Hepatocyte (in vitro differentiated cells): ENCODE results near the gene CEP55. TPM values are rescaled to one million over a fixed set of nuclear protein-coding genes. Genes with fewer than 3 reads are reported as not detected.
"Not testable (repeated sequence)": the region's sequence is repeated elsewhere in the genome, so short reads cannot be mapped to it uniquely, and the experiment has no call there.

Source experiments
- DNase-seq: peaks from one replicate; pipeline ENCODE4 v3.0.0-alpha.2; 2016; ENCODE audit warnings: low spot score
- H2AFZ ChIP-seq: fragments of 200-600 bp; sonication (generic); 2 replicates; pipeline ENCODE4 v1.6.0; 2016; ENCODE audit warnings: antibody characterized with exemption, mild to moderate bottlenecking
- H3K27ac ChIP-seq: fragments of 200-600 bp; sonication (generic); 2 replicates; pipeline ENCODE4 v1.5.1; 2016; ENCODE audit warnings: mild to moderate bottlenecking
- H3K27me3 ChIP-seq: fragments of 200-600 bp; sonication (generic); 2 replicates; pipeline ENCODE4 v1.6.1; 2016
- H3K36me3 ChIP-seq: fragments of 200-600 bp; sonication (generic); replicated peaks from 2 replicates; pipeline ENCODE4 v1.5.1; 2016; ENCODE audit warnings: low read depth; ENCODE audit not compliant: insufficient read depth
- H3K4me1 ChIP-seq: fragments of 200-600 bp; sonication (generic); 2 replicates; pipeline ENCODE4 v1.5.1; 2016; ENCODE audit warnings: mild to moderate bottlenecking, moderate library complexity; ENCODE audit not compliant: insufficient read depth
- H3K4me2 ChIP-seq: fragments of 200-600 bp; sonication (generic); 2 replicates; pipeline ENCODE4 v1.6.0; 2016
- H3K4me3 ChIP-seq: fragments of 200-600 bp; sonication (generic); 2 replicates; pipeline ENCODE4 v1.5.1; 2016; ENCODE audit warnings: mild to moderate bottlenecking
- H3K79me2 ChIP-seq: fragments of 200-600 bp; sonication (generic); 2 replicates; pipeline ENCODE4 v1.6.0; 2017; ENCODE audit warnings: mild to moderate bottlenecking
- H3K9me2 ChIP-seq: fragments of 200-600 bp; sonication (generic); replicated peaks from 2 replicates; pipeline ENCODE4 v1.6.0; 2017; ENCODE audit warnings: mild to moderate bottlenecking; ENCODE audit not compliant: insufficient read depth
- H3K9me3 ChIP-seq: fragments of 200-600 bp; sonication (generic); 2 replicates; pipeline ENCODE4 v1.5.1; 2016; ENCODE audit warnings: low read depth, mild to moderate bottlenecking
- H4K20me1 ChIP-seq: fragments of 200-600 bp; sonication (generic); 2 replicates; pipeline ENCODE4 v1.6.0; 2016; ENCODE audit warnings: mild to moderate bottlenecking; ENCODE audit not compliant: insufficient read depth, poor library complexity, severe bottlenecking
- EZH2 ChIP-seq: fragments of 200-600 bp; sonication (generic); IDR thresholded peaks from 2 replicates; pipeline ENCODE4 v1.6.1; 2016; ENCODE audit warnings: antibody characterized with exemption, mild to moderate bottlenecking, borderline replicate concordance
- EZH2phosphoT487 ChIP-seq: fragments of 200-600 bp; sonication (generic); IDR thresholded peaks from one replicate; pipeline ENCODE4 v1.6.1; 2018; ENCODE audit warnings: antibody characterized with exemption, mild to moderate bottlenecking, low read depth, moderate library complexity; ENCODE audit not compliant: unreplicated experiment, severe bottlenecking
- WGBS: methylation state at CpG from one replicate; pipeline ENCODE4 v1.1.6; 2016; ENCODE audit warnings: low lambda C conversion rate; ENCODE audit errors: missing lambda C conversion rate; 5-methylcytosine and 5-hydroxymethylcytosine counted together
- polyA plus RNA-seq: library from polyadenylated mRNA; unstranded; fragments of >200 nt; fragmentation: Nextera tagmentation; extraction: Ambion mirVana; gene quantifications from 2 replicates; pipeline ENCODE4 v1.2.1, GENCODE V29; 2016
- total RNA-seq: library from RNA; depleted of rRNA; stranded (reverse); fragments of >200 nt; gene quantifications from 2 replicates; pipeline ENCODE4 v1.2.3, GENCODE V29; 2014
- TF ChIP-seq, protein P1 (sequence below): fragments of 200-600 bp; sonication (generic); IDR thresholded peaks from 2 replicates; pipeline ENCODE4 v1.5.1; 2016; ENCODE audit warnings: antibody characterized with exemption, mild to moderate bottlenecking; ENCODE audit not compliant: poor library complexity

CEP55 gene
- total and polyA plus RNA-seq, 2 experiments from 2014 or later = 4.0 to 5.4 TPM

GRCh38 chr10:93464776-93465388 lies 31.5 kb upstream of the CEP55 start:
- 87% methylated on average over 5 of the region's 5 CpGs for WGBS
- Histone ChIP-seq H3K27ac (peak overlapping the region; percentile 84), H3K36me3 (no peaks in the 10 kb centered on the region), H3K79me2 (peaks cover 49% of the 10 kb centered on the region), H3K4me3 (no peak overlapping the region), H2AFZ (no peak overlapping the region), H3K9me2 (no peaks in the 10 kb centered on the region), H3K27me3 (no peaks in the 10 kb centered on the region), H3K4me1 (peaks cover 13% of the 10 kb centered on the region), H3K9me3 (no peaks in the 10 kb centered on the region), H3K4me2 (peak overlapping the region; percentile 28), H4K20me1 (no peaks in the 10 kb centered on the region)
- TF ChIP-seq, protein P1, sequence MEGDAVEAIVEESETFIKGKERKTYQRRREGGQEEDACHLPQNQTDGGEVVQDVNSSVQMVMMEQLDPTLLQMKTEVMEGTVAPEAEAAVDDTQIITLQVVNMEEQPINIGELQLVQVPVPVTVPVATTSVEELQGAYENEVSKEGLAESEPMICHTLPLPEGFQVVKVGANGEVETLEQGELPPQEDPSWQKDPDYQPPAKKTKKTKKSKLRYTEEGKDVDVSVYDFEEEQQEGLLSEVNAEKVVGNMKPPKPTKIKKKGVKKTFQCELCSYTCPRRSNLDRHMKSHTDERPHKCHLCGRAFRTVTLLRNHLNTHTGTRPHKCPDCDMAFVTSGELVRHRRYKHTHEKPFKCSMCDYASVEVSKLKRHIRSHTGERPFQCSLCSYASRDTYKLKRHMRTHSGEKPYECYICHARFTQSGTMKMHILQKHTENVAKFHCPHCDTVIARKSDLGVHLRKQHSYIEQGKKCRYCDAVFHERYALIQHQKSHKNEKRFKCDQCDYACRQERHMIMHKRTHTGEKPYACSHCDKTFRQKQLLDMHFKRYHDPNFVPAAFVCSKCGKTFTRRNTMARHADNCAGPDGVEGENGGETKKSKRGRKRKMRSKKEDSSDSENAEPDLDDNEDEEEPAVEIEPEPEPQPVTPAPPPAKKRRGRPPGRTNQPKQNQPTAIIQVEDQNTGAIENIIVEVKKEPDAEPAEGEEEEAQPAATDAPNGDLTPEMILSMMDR = no peak
- TF ChIP-seq EZH2phosphoT487 (no peak), EZH2 (no peak)
- no peak for DNase-seq

- no peaks in the 10 kb centered on the region for H3K27me3 ChIP-seq
- DNase-seq = peak; percentile 70
- H3K27ac ChIP-seq = peak overlapping the region; percentile 84
- no peak overlapping the region for H3K4me2 ChIP-seq
- no peak overlapping the region for H2AFZ ChIP-seq
- H3K4me3 ChIP-seq = no peak overlapping the region
- H3K4me1 ChIP-seq = peaks cover 11% of the 10 kb centered on the region
- no peaks in the 10 kb centered on the region for H3K9me3 ChIP-seq
- 56% methylated on average over 8 of the region's 8 CpGs for WGBS
- TF ChIP-seq EZH2 = no peak
- no peak for TF ChIP-seq EZH2phosphoT487
- TF ChIP-seq, protein P1 = no peak
- peaks cover 48% of the 10 kb centered on the region for H3K79me2 ChIP-seq
- no peaks in the 10 kb centered on the region for H4K20me1 ChIP-seq
- H3K9me2 ChIP-seq = no peaks in the 10 kb centered on the region
- H3K36me3 ChIP-seq = no peaks in the 10 kb centered on the region
Observed at GRCh38 chr10:93465806-93466675, 30.4 kb upstream of the CEP55 start.

GRCh38 chr10:93467635-93468034 lies 28.8 kb upstream of the CEP55 start:
- H2AFZ ChIP-seq, H3K9me2 ChIP-seq, H3K4me3 ChIP-seq, H3K27me3 ChIP-seq, DNase-seq, H3K36me3 ChIP-seq, H3K9me3 ChIP-seq, H3K4me2 ChIP-seq, H4K20me1 ChIP-seq: not testable (repeated sequence)
- 90% methylated on average over 2 of the region's 4 CpGs for WGBS
- H3K79me2 ChIP-seq = peaks cover 42% of the 10 kb centered on the region
- H3K27ac ChIP-seq = peak overlapping the region; percentile 75
- peaks cover 14% of the 10 kb centered on the region for H3K4me1 ChIP-seq

DNA sequence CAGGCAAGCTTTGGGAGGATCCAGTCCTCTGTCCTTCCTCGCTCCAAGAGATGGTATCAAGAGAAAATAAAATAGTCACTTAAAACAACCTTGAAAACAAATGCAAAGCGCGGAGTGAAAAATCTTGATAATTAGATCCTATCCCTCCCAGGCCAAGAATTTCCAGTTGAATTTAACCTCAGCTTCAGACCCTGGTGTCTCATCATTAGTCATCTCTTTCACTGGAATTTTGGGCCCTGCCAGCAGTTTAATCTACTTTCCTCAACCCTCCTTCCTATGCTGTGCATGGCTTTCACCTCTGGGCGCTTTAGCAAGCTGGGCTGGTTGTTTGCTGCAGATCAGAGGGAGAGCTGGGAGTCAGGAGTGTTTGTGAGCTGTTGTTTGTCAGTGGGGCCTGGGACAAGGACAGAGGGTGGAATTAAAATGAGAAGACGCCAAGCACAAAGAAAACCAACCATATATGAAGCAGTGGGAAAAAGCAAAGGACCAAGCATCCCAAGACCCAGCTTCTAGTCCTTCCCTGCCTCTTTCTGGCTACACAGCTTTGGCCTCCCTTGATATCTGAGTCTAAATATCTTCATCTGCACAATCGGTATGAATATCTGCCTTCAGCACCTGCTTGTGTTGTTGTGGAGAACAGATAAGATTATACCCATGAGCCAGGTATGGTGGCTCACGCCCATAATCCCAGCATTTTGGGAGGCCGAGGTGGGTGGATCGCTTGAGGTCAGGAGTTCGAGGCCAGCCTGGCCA lies 27.8 kb upstream of the CEP55 start:
- Histone ChIP-seq H4K20me1 (no peaks in the 10 kb centered on the region), H3K4me2 (no peak overlapping the region), H3K4me1 (peaks cover 14% of the 10 kb centered on the region), H3K27me3 (no peaks in the 10 kb centered on the region), H3K4me3 (no peak overlapping the region), H3K27ac (peak overlapping the region; percentile 75), H3K9me3 (no peaks in the 10 kb centered on the region), H3K79me2 (peaks cover 47% of the 10 kb centered on the region), H2AFZ (no peak overlapping the region), H3K9me2 (no peaks in the 10 kb centered on the region), H3K36me3 (no peaks in the 10 kb centered on the region)
- DNase-seq = peak; percentile 54
- WGBS = 74% methylated on average over 10 of the region's 10 CpGs
- TF ChIP-seq EZH2phosphoT487 = no peak
- TF ChIP-seq, protein P1 = no peak
- no peak for TF ChIP-seq EZH2
